ENCODE measurements around the gene CNOT11.

Gene CNOT11

DNA sequence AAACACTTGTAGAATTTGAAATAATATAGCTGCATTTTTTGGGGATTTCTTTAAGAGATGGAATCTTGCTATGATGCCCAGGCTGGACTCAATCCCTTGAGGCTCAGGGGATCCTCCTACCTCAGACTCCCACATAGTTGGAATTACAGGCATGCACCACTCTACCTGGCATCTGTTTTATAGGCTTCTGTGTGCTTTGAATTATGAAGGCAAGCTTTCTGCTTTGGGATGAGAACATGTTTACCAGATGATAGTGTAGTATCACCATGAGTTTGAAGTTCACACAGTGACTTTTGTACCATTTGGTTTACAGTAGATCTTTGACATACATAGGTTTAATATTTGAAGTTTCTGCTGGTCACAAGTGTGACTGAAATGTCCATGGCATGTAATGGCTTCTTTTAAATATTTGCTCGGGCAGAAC lies 10.7 kb downstream of the CNOT11 start:
- TF ChIP-seq, protein P1, sequence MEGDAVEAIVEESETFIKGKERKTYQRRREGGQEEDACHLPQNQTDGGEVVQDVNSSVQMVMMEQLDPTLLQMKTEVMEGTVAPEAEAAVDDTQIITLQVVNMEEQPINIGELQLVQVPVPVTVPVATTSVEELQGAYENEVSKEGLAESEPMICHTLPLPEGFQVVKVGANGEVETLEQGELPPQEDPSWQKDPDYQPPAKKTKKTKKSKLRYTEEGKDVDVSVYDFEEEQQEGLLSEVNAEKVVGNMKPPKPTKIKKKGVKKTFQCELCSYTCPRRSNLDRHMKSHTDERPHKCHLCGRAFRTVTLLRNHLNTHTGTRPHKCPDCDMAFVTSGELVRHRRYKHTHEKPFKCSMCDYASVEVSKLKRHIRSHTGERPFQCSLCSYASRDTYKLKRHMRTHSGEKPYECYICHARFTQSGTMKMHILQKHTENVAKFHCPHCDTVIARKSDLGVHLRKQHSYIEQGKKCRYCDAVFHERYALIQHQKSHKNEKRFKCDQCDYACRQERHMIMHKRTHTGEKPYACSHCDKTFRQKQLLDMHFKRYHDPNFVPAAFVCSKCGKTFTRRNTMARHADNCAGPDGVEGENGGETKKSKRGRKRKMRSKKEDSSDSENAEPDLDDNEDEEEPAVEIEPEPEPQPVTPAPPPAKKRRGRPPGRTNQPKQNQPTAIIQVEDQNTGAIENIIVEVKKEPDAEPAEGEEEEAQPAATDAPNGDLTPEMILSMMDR (IDR thresholded peaks at IDR 0.05; ENCODE audit: insufficient read depth, missing control alignments) = no peak
- DNase-seq (ENCODE audit: insufficient read length, low spot score) (no peak), FAIRE-seq (no peak)

- DNase-seq (ENCODE audit: insufficient read length, low spot score) (no peak), FAIRE-seq (no peak)
- TF ChIP-seq, protein P1 (IDR thresholded peaks at IDR 0.05; ENCODE audit: insufficient read depth, missing control alignments) = no peak
These were observed 11.8 kb downstream of the CNOT11 start for GRCh38 chr2:101264360-101264939.

GRCh38 chr2:101265893-101266499 lies 13.3 kb downstream of the CNOT11 start:
- no peak for DNase-seq (ENCODE audit: insufficient read length, low spot score)
- TF ChIP-seq, protein P1 (IDR thresholded peaks at IDR 0.05; ENCODE audit: insufficient read depth, missing control alignments) = no peak
- no peak for FAIRE-seq

DNA sequence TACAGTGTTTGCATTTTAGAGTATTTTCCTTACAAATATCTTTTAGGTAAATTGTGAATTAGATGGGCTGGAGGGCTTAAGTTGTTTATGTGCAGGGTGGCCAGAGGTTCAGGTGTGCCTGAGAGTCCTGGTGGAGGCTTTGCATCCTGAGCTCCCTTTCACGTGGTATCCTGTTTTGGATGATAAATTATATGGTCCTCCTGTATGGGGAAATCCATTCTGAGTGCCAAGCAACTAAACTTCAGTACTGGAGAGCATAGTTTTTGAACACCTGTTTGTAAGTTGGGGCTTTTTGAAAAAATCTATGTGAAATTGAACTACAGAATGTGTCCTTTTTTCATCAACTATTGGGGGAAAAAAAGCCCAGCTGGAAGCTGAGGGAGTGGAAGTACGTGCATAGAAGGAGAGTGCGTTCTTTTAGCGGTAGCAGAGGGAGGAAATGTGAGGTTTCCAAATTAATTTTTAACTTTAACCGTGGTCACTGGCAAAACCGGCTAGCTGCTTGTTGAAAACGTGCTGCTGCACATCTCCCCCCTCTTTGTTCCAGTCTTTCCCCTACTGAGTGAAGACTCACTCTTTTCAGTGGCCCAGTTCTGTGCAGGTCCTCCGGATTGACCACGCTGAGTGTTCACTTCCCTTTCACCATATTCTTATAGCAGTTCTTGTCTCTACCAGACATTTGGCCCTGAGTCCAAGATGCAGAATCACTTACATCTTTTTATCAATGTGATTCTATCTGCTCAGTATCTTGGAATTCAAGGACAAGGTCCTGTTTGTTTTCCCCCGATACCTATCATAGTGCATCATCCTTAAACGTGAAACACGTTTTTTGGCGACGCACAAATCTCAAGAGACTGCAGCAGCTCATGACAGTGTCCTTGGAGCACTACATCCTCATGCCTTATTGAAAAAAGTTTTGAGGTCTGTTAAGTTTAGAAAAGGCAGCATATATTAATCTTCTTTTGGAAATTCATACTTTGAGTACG lies 15.3 kb downstream of the CNOT11 start:
- no peak for DNase-seq (ENCODE audit: insufficient read length, low spot score)
- TF ChIP-seq, protein P1 (IDR thresholded peaks at IDR 0.05; ENCODE audit: insufficient read depth, missing control alignments) = no peak
- no peak for FAIRE-seq

- no peak for FAIRE-seq
- DNase-seq (ENCODE audit: insufficient read length, low spot score) = no peak
- TF ChIP-seq, protein P1 (IDR thresholded peaks at IDR 0.05; ENCODE audit: insufficient read depth, missing control alignments) = no peak
These were observed 18.1 kb downstream of the CNOT11 start for GRCh38 chr2:101270700-101271259.

GRCh38 chr2:101272045-101272784 lies 19.5 kb downstream of the CNOT11 start:
- TF ChIP-seq, protein P1 (IDR thresholded peaks at IDR 0.05; ENCODE audit: insufficient read depth, missing control alignments) = no peak
- DNase-seq (ENCODE audit: insufficient read length, low spot score) = no peak
- FAIRE-seq = no peak
